Tibial artery (tissue), 4 donors: Measurements from ENCODE around the gene PLXNA4.

Source experiments
- DNase-seq, 2 donors: peaks; one replicate each; pipeline ENCODE4 v3.0.0-alpha.2; 2019
- H3K27ac ChIP-seq, 2 donors: fragments of 200-600 bp; sonication (generic) in 1 of 2; 1 replicate in 1 of 2; 2 replicates in 1 of 2; pipeline ENCODE4 v1.5.1; 2018 to 2019; ENCODE audit warnings: mild to moderate bottlenecking in 1 of 2
- H3K27me3 ChIP-seq, 2 donors: fragments of 200-600 bp; sonication (generic) in 1 of 2; one replicate each; pipeline versions ENCODE4 v1.5.1 to v1.6.0; 2016 to 2019
- H3K36me3 ChIP-seq, 3 donors: fragments of 200-600 bp; sonication (generic) in 2 of 3; one replicate each; pipeline ENCODE4 v1.5.1; 2016 to 2019; ENCODE audit warnings: mild to moderate bottlenecking in 2 of 3
- H3K4me1 ChIP-seq, 4 donors: fragments of 200-600 bp; sonication (generic) in 2 of 4; 1 replicate in 3 of 4; 2 replicates in 1 of 4; pipeline ENCODE4 v1.5.1; 2016 to 2019
- H3K4me3 ChIP-seq, 2 donors: fragments of 200-600 bp; sonication (generic) in 1 of 2; 1 replicate in 1 of 2; 2 replicates in 1 of 2; pipeline ENCODE4 v1.5.1; 2018 to 2019; ENCODE audit warnings: mild to moderate bottlenecking in 2 of 2
- H3K9me3 ChIP-seq, 3 donors: fragments of 200-600 bp; sonication (generic) in 1 of 3; one replicate each; pipeline ENCODE4 v1.5.1; 2016 to 2019
- intact Hi-C: fragments of 100-400 bp; cut with DNase I; formaldehyde crosslinking; loops from one replicate; pipeline ENCODE4 v1.15.0; 2023; ENCODE audit warnings: low total_unique reads
- TF ChIP-seq, protein P1 (sequence below), 2 experiments: fragments of 200-600 bp in 1 of 2; fragments of 450-650 bp in 1 of 2; IDR thresholded peaks; one replicate each; pipeline ENCODE4 v1.5.1; 2017 to 2019; ENCODE audit warnings: antibody characterized with exemption in 2 of 2, mild to moderate bottlenecking in 1 of 2, moderate library complexity in 1 of 2

The PLXNA4 gene

DNA sequence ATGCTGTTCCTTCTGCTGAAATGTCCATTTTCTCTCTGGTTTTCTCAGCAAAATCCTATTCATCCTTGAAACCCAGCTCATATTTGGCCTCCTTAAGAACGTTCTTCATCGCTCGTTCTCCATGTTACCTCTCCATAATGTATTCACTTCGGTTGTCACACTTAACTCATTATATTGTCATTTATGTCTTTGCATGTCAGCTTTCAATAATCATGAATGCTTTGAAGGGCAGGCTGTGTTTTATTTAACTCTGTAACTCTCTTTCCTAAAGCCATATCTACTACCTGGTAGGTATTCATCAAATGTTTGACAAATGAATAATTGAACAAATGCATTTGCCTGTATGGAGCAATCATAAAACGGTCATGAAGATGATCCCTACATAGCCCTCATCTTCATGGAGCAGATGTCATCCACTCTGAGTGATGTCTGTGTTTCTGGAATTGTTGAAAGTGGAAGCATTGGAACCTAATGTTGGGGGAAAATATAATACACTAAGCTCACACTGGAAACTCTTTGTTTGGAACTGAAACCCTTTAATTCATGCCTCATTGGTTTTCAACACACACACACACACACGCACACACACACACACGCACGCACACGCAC is 303.4 kb downstream of the PLXNA4 start:
- no peaks in the 10 kb centered on the region for H3K9me3 ChIP-seq
- no peak overlapping the region for H3K4me3 ChIP-seq
- no peaks in the 10 kb centered on the region for H3K36me3 ChIP-seq
- H3K4me1 ChIP-seq, result no peaks in the 10 kb centered on the region
- intact Hi-C loops, result no loop called here
- DNase-seq, result no peak
- no peak overlapping the region for H3K27ac ChIP-seq
- H3K27me3 ChIP-seq, result no peaks in the 10 kb centered on the region
- TF ChIP-seq, protein P1, sequence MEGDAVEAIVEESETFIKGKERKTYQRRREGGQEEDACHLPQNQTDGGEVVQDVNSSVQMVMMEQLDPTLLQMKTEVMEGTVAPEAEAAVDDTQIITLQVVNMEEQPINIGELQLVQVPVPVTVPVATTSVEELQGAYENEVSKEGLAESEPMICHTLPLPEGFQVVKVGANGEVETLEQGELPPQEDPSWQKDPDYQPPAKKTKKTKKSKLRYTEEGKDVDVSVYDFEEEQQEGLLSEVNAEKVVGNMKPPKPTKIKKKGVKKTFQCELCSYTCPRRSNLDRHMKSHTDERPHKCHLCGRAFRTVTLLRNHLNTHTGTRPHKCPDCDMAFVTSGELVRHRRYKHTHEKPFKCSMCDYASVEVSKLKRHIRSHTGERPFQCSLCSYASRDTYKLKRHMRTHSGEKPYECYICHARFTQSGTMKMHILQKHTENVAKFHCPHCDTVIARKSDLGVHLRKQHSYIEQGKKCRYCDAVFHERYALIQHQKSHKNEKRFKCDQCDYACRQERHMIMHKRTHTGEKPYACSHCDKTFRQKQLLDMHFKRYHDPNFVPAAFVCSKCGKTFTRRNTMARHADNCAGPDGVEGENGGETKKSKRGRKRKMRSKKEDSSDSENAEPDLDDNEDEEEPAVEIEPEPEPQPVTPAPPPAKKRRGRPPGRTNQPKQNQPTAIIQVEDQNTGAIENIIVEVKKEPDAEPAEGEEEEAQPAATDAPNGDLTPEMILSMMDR (IDR thresholded peaks at IDR 0.05), result no peak

DNA sequence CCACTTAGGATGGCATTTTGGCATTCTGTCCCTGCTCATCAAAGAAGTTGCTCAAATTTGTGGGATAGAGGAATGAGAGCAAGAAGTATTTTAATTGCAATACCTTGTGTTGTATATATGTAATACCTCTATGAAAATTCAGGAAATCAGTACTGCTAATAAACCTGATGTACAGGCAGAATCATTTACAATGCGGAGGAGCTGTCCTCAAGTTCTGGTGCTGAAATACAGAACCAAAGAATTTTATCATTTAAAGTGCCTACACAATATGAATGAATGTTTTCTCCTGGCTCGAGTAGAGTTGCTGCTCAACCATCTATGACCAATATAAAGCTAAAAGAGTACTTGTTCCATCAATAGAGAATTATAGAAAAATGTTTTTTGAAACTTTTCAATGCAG is 305.8 kb downstream of the PLXNA4 start:
- no peak for DNase-seq
- intact Hi-C loops, result no loop called here
- H3K4me1 ChIP-seq, result no peaks in the 10 kb centered on the region
- TF ChIP-seq, protein P1 (IDR thresholded peaks at IDR 0.05), result no peak
- no peaks in the 10 kb centered on the region for H3K9me3 ChIP-seq
- no peaks in the 10 kb centered on the region for H3K27me3 ChIP-seq
- H3K4me3 ChIP-seq, result no peak overlapping the region
- no peaks in the 10 kb centered on the region for H3K36me3 ChIP-seq
- no peak overlapping the region for H3K27ac ChIP-seq

DNA sequence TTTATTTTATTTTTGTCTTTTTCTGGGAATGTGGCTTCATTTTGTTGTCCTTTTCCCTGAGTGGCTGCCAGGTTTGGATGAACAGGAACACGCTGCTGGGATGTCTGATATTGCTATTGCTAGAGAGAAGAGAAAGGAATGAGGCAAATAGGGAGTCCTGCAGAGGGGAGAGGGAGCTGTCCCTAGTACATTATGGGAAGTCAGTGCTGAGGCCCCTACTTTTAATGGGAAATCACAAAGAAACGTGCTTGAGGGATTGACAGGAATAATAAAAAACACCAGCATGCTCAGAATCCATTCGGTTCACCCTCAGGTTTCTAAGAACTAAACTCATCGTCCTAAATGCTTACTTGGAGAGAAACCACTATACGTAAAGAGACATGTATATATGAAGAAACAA is 306.6 kb downstream of the PLXNA4 start:
- Histone ChIP-seq H3K27me3 (no peaks in the 10 kb centered on the region), H3K4me1 (no peaks in the 10 kb centered on the region), H3K9me3 (no peaks in the 10 kb centered on the region), H3K4me3 (no peak overlapping the region), H3K27ac (no peak overlapping the region), H3K36me3 (no peaks in the 10 kb centered on the region)
- intact Hi-C loops, result no loop called here
- TF ChIP-seq, protein P1 (IDR thresholded peaks at IDR 0.05), result no peak
- no peak for DNase-seq

DNA sequence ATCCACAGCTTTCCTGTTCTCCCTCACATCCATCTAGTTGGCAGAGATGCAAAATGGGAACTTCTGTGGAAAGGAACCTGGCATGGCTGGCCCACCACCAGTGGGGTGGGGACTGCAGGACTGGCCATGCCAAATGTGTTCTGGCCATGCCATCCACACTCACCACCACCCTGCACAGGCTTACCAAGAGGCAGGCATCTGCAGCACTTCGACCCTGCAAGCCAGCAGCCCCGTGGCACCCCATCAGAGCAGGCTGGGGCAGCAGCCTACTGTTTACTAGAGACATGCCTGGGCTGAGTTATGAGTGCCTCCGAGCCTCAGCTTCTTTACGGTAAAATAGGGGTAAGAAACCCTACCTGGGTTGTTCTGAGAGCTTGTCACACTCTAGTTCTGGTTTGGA is 313.1 kb downstream of the PLXNA4 start:
- Histone ChIP-seq H3K27me3 (no peaks in the 10 kb centered on the region), H3K36me3 (no peaks in the 10 kb centered on the region), H3K4me3 (no peak overlapping the region), H3K27ac (no peak overlapping the region), H3K9me3 (no peaks in the 10 kb centered on the region), H3K4me1 (no peaks in the 10 kb centered on the region)
- TF ChIP-seq, protein P1 (IDR thresholded peaks at IDR 0.05), result no peak
- DNase-seq, result no peak
- intact Hi-C loops, result no loop called here

DNA sequence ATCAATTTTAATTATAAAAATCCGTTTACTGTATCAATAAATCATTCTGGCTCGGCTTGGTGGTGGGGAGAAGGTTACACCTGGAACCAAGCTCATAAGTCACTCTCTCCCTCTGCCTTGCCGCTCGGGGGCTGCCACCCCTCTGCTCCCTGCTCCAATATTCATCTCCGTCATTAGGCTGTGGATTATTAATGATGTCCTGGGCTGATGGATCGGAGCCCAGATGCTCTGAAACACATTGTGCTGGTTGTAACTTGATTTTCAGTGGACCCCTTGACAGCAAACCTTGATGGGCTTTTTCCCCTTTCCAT is 314.2 kb downstream of the PLXNA4 start:
- H3K4me1 ChIP-seq, result no peaks in the 10 kb centered on the region
- intact Hi-C loops, result no loop called here
- TF ChIP-seq, protein P1 (IDR thresholded peaks at IDR 0.05), result no peak
- H3K27me3 ChIP-seq, result no peaks in the 10 kb centered on the region
- no peaks in the 10 kb centered on the region for H3K36me3 ChIP-seq
- H3K9me3 ChIP-seq, result no peaks in the 10 kb centered on the region
- no peak for DNase-seq
- no peak overlapping the region for H3K27ac ChIP-seq
- H3K4me3 ChIP-seq, result no peak overlapping the region
